Neural cell (in vitro differentiated cells): Measurements from ENCODE around the gene CNTNAP2. TPM values are rescaled to one million over a fixed set of nuclear protein-coding genes. Genes with fewer than 3 reads are reported as not detected.

Experiments
- H2AFZ ChIP-seq: fragments of 200-600, 300-800 bp; sonication (generic), shearing (Covaris generic); 2 replicates; pipeline ENCODE4 v1.6.0; 2014; ENCODE audit warnings: low read depth, mild to moderate bottlenecking, antibody characterized with exemption, low read length, moderate library complexity
- H3F3A ChIP-seq: fragments of 200-600 bp; shearing (Covaris generic); 2 replicates; pipeline ENCODE4 v1.6.1; 2016; ENCODE audit warnings: mild to moderate bottlenecking, moderate library complexity, mixed read lengths, antibody characterized with exemption, low read length; ENCODE audit not compliant: insufficient read depth, poor library complexity, severe bottlenecking
- H3K27ac ChIP-seq: fragments of 200-600, 300-800 bp; sonication (generic), shearing (Covaris generic); 2 replicates; pipeline ENCODE4 v1.5.1; 2014; ENCODE audit warnings: mild to moderate bottlenecking, low read length, moderate library complexity
- H3K27me3 ChIP-seq: fragments of 300-800, 200-600 bp; sonication (generic), shearing (Covaris generic); 2 replicates; pipeline ENCODE4 v1.6.0; 2014; ENCODE audit warnings: mild to moderate bottlenecking, low read depth, low read length, moderate library complexity; ENCODE audit not compliant: insufficient read depth
- H3K36me3 ChIP-seq: fragments of 300-800, 200-600 bp; sonication (generic), shearing (Covaris generic); 2 replicates; pipeline ENCODE4 v1.5.1; 2014; ENCODE audit warnings: mild to moderate bottlenecking, antibody characterized with exemption, low read length, moderate library complexity; ENCODE audit not compliant: insufficient read depth
- H3K4me2 ChIP-seq: fragments of 300-800, 200-600 bp; sonication (generic), shearing (Covaris generic); 2 replicates; pipeline ENCODE4 v1.6.0; 2014; ENCODE audit warnings: mild to moderate bottlenecking, low read length
- H3K4me3 ChIP-seq: fragments of 300-800, 200-600 bp; sonication (generic), shearing (Covaris generic); 2 replicates; pipeline ENCODE4 v1.5.1; 2014; ENCODE audit warnings: mild to moderate bottlenecking, low read length, moderate library complexity
- H3K79me2 ChIP-seq: fragments of 200-600 bp; shearing (Covaris generic); replicated peaks from 2 replicates; pipeline ENCODE4 v1.6.0; 2014; ENCODE audit warnings: mild to moderate bottlenecking, low read length, moderate library complexity; ENCODE audit not compliant: insufficient read depth
- H3K9ac ChIP-seq: fragments of 300-800, 200-600 bp; sonication (generic), shearing (Covaris generic); 2 replicates; pipeline ENCODE4 v1.6.1; 2016; ENCODE audit warnings: mild to moderate bottlenecking, low read length, mixed read lengths
- H3K9me2 ChIP-seq: fragments of 200-600 bp; shearing (Covaris generic); 2 replicates; pipeline ENCODE4 v1.6.1; 2016; ENCODE audit warnings: mild to moderate bottlenecking, low read length, mixed read lengths; ENCODE audit not compliant: insufficient read depth
- H3K9me3 ChIP-seq: fragments of 200-600, 300-800 bp; sonication (generic), shearing (Covaris generic); 2 replicates; pipeline ENCODE4 v1.6.1; 2016; ENCODE audit warnings: mild to moderate bottlenecking, mixed run types, low read length, moderate library complexity, mixed read lengths
- H4K20me1 ChIP-seq: fragments of 200-600 bp; shearing (Covaris generic); 2 replicates; pipeline ENCODE4 v1.6.1; 2016; ENCODE audit warnings: mild to moderate bottlenecking, mixed run types; ENCODE audit not compliant: insufficient read depth
- CTCF ChIP-seq: fragments of 450-650 bp; IDR thresholded peaks from 2 replicates; pipeline ENCODE4 v1.5.1; 2014; ENCODE audit warnings: antibody characterized with exemption, mild to moderate bottlenecking, moderate library complexity; ENCODE audit not compliant: poor library complexity, severe bottlenecking
- EP300 ChIP-seq: fragments of 450-650 bp; conservative IDR thresholded peaks from 2 replicates; pipeline ENCODE4 v1.6.1; 2014; ENCODE audit warnings: antibody characterized with exemption, mild to moderate bottlenecking, moderate library complexity; ENCODE audit not compliant: poor library complexity, severe bottlenecking
- EZH2 ChIP-seq: fragments of 200-600, 300-800 bp; shearing (Covaris generic), sonication (generic); IDR thresholded peaks from 2 replicates; pipeline ENCODE4 v1.6.1; 2014; ENCODE audit warnings: antibody characterized with exemption, low read length, borderline replicate concordance, mild to moderate bottlenecking; ENCODE audit not compliant: insufficient read depth, poor library complexity, severe bottlenecking
- MXI1 ChIP-seq: fragments of 450-650 bp; conservative IDR thresholded peaks from 2 replicates; pipeline ENCODE4 v1.6.1; 2014; ENCODE audit warnings: antibody characterized with exemption, mild to moderate bottlenecking; ENCODE audit not compliant: poor library complexity, severe bottlenecking
- POLR2AphosphoS5 ChIP-seq: IDR thresholded peaks from 2 replicates; pipeline ENCODE4 v1.6.1; 2012
- RAD21 ChIP-seq: fragments of 450-650 bp; conservative IDR thresholded peaks from 2 replicates; pipeline ENCODE4 v1.6.1; 2014; ENCODE audit warnings: antibody characterized with exemption, mild to moderate bottlenecking, moderate library complexity
- SMC3 ChIP-seq: fragments of 450-650 bp; conservative IDR thresholded peaks from 2 replicates; pipeline ENCODE4 v1.6.1; 2014; ENCODE audit warnings: antibody characterized with exemption, mild to moderate bottlenecking, moderate library complexity; ENCODE audit not compliant: poor library complexity
- TAF1 ChIP-seq: IDR thresholded peaks from 2 replicates; pipeline ENCODE4 v1.6.1; 2012; ENCODE audit warnings: low read depth
- polyA plus RNA-seq: library from polyadenylated mRNA; depleted of rRNA; stranded (reverse); fragments of >200 nt; gene quantifications from 2 replicates; pipeline ENCODE4 v1.2.3, GENCODE V29; 2014
- TF ChIP-seq, protein P1 (sequence below): IDR thresholded peaks from 2 replicates; pipeline ENCODE4 v1.6.1; 2012; ENCODE audit warnings: borderline replicate concordance

Gene CNTNAP2
- polyA plus RNA-seq, 1 donor from 2014 or later = 276 TPM

GRCh38 chr7:146370171-146370570, 253.6 kb downstream of the CNTNAP2 start:
- Histone ChIP-seq H3K9me3 (no peaks in the 10 kb centered on the region), H3K9ac (no peak overlapping the region), H3K27me3 (no peaks in the 10 kb centered on the region), H3K36me3 (no peaks in the 10 kb centered on the region), H4K20me1 (no peaks in the 10 kb centered on the region), H3F3A (no peaks in the 10 kb centered on the region), H3K79me2 (no peaks in the 10 kb centered on the region), H3K9me2 (no peaks in the 10 kb centered on the region), H2AFZ (no peak overlapping the region), H3K4me3 (no peak overlapping the region), H3K4me2 (no peak overlapping the region), H3K27ac (no peak overlapping the region)
- TF ChIP-seq EZH2 = no peak
- TF ChIP-seq TAF1 = no peak
- TF ChIP-seq RAD21 = no peak
- TF ChIP-seq CTCF = no peak
- TF ChIP-seq MXI1 = no peak
- TF ChIP-seq SMC3 = no peak
- no peak for TF ChIP-seq POLR2AphosphoS5
- TF ChIP-seq EP300 = no peak
- TF ChIP-seq, protein P1, sequence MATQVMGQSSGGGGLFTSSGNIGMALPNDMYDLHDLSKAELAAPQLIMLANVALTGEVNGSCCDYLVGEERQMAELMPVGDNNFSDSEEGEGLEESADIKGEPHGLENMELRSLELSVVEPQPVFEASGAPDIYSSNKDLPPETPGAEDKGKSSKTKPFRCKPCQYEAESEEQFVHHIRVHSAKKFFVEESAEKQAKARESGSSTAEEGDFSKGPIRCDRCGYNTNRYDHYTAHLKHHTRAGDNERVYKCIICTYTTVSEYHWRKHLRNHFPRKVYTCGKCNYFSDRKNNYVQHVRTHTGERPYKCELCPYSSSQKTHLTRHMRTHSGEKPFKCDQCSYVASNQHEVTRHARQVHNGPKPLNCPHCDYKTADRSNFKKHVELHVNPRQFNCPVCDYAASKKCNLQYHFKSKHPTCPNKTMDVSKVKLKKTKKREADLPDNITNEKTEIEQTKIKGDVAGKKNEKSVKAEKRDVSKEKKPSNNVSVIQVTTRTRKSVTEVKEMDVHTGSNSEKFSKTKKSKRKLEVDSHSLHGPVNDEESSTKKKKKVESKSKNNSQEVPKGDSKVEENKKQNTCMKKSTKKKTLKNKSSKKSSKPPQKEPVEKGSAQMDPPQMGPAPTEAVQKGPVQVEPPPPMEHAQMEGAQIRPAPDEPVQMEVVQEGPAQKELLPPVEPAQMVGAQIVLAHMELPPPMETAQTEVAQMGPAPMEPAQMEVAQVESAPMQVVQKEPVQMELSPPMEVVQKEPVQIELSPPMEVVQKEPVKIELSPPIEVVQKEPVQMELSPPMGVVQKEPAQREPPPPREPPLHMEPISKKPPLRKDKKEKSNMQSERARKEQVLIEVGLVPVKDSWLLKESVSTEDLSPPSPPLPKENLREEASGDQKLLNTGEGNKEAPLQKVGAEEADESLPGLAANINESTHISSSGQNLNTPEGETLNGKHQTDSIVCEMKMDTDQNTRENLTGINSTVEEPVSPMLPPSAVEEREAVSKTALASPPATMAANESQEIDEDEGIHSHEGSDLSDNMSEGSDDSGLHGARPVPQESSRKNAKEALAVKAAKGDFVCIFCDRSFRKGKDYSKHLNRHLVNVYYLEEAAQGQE = no peak

DNA sequence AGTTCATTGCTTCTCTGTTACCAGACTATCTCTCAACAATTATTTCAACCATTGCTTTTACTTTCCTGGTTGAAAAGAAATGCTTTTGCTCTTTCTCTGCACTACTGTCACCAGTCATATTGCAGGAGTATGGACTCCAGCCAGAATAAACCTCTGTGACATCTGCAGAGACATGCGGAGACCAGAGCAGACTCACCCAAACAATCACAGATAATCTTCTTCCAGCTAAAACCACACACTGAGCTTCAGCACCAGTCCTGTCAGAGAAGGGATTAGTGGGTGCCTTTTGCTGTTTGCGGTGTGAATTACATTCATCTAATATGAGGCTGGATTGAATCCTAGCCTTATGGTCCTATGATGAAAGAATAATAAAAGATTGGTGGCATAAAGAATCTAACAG, 258.6 kb downstream of the CNTNAP2 start:
- no peak overlapping the region for H2AFZ ChIP-seq
- H3K36me3 ChIP-seq = no peaks in the 10 kb centered on the region
- no peaks in the 10 kb centered on the region for H3K9me3 ChIP-seq
- TF ChIP-seq EZH2 (no peak), MXI1 (no peak), EP300 (no peak), TAF1 (no peak), SMC3 (no peak)
- TF ChIP-seq, protein P1 = no peak
- H3K4me2 ChIP-seq = no peak overlapping the region
- H3K27ac ChIP-seq = no peak overlapping the region
- H3K9ac ChIP-seq = no peak overlapping the region
- H3K9me2 ChIP-seq = no peaks in the 10 kb centered on the region
- no peaks in the 10 kb centered on the region for H3F3A ChIP-seq
- H3K79me2 ChIP-seq = no peaks in the 10 kb centered on the region
- H3K27me3 ChIP-seq = no peaks in the 10 kb centered on the region
- no peak overlapping the region for H3K4me3 ChIP-seq
- H4K20me1 ChIP-seq = no peaks in the 10 kb centered on the region
